Stimulated activated CD4-positive, alpha-beta T cell treated with anti-CD3 and anti-CD28 coated beads, Interleukin-4, amount 100 ng/mL, for 24 hours (primary cell): ENCODE measurements around the gene NTN1.
"Not testable (repeated sequence)": the region's sequence is repeated elsewhere in the genome, so short reads cannot be mapped to it uniquely, and the experiment has no call there.

Source experiments
- DNase-seq: peaks from one replicate; pipeline ENCODE4 v3.0.0-alpha.2; 2020

NTN1 gene

GRCh38 chr17:9125722-9126121 lies 104.4 kb downstream of the NTN1 start:
- DNase-seq, result no peak

- no peak for DNase-seq
Observed at GRCh38 chr17:9127340-9127739, 106.0 kb downstream of the NTN1 start.

- DNase-seq, result no peak
Observed at GRCh38 chr17:9131371-9131770, 110.1 kb downstream of the NTN1 start.

DNA sequence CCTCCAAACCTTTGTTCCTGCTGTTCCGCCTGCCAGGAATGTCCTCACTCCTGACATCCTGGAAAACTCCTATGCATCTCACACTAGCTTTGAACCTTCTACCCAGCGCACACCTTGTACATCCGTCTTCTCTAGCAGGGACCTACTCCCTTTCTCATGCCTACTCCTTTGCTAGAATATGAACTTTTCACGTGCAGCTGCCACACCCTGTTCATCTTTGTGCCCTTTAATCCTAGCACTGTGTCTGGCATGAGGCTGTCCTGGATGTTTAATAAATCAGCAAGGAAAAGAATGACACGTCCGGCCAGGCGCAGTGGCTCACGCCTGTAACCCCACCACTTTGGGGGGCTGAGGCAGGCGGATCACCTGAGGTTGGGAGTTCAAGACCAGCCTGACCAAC lies 111.0 kb downstream of the NTN1 start:
- no peak for DNase-seq

GRCh38 chr17:9132944-9133610 lies 111.8 kb downstream of the NTN1 start:
- DNase-seq, result no peak

DNA sequence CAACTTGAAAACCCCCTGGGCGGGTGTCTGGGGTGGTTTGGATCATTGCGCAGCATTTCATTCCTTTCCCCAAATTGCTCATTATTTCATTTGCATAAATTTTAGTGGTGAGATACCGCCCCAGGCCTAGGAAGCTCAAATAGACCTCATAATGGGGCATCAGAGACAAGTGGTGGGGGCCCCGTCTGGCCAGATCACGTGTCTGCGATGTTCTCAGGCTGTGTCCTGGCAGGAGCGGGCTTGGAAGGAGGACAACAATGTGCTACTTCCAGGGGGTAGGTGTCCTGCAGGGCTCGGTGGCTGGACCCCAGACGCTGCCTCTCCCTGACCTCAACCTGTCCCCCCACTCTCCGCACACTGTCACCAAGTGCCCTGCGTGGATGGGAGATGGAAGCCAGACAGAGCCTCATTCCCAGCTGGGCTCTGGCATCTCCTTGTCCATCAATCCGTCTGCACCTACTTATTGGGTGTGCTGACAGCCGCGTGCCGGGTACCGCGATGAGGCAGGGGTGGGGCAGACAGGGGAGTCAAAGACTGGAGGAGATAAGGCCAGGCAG lies 116.9 kb downstream of the NTN1 start:
- no peak for DNase-seq

DNA sequence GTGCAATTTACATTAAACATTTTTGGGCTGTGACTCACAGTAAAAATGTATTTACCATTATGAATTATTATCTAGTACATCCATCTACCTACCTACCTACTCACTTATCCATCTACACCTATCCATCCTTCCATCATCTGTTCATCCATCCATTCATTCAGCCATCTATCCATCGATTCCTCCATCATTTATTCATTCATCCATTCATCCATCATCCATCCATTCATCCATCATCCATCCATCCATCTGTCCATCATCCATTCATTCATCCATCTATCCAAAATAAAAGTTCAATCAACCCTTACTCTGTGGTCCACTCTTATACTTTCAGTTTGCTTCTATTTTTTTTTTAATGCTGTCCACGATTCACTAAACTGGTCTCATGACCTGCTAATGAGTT lies 118.4 kb downstream of the NTN1 start:
- no peak for DNase-seq

- DNase-seq, result no peak
Observed at GRCh38 chr17:9140550-9141424, 119.5 kb downstream of the NTN1 start.

DNA sequence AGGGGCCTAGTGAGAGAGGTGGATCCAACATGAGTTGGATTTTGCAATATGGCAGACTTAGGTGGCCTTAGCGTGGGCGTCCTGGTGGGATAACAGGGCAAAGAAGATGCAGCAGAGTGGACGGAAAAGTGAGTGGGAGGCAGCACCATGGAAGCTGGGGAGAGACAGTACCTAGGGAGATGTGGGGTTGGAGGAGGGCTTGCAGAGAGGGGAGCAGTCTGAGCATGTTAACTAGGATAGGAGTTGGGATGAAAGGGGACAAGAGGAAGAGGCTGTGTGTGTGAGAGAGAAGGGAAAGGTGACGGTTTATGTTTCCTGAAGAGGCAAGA lies 120.1 kb downstream of the NTN1 start:
- no peak for DNase-seq

GRCh38 chr17:9142772-9143494 lies 121.6 kb downstream of the NTN1 start:
- no peak for DNase-seq

- DNase-seq, result no peak
Observed at GRCh38 chr17:9144502-9145249, 123.4 kb downstream of the NTN1 start.

DNA sequence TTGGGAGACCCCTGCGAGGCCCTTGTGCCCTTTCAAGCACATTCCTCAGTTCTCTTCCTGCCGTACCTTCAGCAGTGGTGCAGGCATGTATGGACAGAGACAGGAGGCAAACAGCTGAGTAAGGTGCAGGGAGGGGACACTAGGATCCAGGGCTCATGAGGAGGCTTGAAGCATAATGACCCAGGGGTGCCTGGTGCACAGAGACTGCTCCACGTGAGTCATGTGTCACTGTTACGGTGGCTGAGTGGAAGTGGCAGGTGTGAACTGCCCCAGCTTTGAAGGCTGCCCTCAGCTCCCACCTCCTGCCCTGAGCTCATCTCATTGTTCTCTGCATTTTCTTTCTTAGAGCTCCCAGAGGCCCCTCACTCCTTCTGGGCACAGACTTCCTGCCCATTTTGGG lies 124.8 kb downstream of the NTN1 start:
- DNase-seq, result no peak

DNA sequence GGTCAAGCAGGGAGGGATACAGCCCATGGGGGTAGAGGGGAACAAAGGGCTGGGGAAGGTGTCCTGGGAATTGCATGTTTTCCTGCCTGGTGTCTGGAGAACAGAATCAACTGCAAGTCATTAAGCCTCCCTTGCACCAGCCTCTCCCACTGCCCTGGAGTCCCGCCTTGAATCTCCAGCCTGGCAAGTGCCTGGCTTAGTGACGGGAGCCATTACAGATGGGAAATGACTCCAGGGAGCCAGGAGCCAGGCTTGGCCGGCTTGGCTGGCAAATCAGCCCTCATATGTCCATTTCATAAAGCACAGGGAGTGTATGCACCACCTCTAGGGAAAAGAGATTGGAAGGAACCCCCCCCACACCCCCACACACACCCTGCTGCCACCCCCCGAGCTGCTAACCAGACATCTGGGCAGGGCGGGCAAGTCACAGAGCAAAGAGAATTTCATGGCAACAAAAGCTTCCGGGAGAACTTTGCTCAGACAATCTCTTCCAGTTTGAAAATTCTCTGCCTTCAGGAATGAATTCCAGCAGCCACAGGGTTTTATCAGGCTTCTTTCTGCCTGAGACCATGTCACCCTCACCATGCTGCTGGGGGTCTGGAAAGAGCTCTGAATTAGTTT lies 127.7 kb downstream of the NTN1 start:
- no peak for DNase-seq

- no peak for DNase-seq
Observed at GRCh38 chr17:9150446-9151090, 129.3 kb downstream of the NTN1 start.

DNA sequence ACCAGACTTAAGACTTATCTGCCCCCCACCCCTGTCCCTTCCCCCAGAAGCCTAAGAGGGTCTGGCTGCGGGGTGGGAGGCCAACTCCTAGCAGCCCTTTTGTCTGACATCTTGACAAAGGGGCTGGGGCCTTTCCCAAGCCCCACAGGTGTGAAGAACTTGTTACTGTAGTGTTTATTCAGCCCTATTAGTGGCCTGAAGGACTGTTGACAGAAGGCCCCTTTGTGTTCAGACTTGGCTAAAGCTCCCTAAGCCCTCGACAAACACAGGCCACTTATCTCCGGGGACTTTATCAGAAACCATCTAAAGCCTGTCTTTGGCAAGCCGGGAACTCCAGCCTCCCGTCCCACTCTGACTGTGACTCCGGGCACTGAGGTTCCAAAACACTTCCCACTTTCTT lies 129.8 kb downstream of the NTN1 start:
- no peak for DNase-seq

DNA sequence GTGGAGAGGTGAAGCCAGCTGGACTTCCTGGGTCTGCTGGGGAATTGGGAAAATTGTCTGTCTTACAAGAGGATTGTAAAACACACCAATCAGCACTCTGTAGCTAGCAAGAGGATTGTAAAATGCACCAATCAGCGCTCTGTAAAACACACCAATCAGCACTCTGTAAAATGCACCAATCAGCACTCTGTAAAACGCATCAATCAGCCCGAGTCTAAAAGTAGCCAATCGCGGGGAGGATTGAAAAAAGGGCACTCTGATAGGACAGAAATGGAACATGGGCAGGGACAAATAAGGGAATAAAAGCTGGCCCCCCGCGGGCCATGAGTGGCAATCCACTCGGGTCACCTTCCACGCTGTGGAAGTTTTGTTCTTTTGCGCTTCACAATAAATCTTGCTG lies 130.4 kb downstream of the NTN1 start:
- not testable (repeated sequence) for DNase-seq

GRCh38 chr17:9158544-9159452 lies 137.5 kb downstream of the NTN1 start:
- no peak for DNase-seq

DNA sequence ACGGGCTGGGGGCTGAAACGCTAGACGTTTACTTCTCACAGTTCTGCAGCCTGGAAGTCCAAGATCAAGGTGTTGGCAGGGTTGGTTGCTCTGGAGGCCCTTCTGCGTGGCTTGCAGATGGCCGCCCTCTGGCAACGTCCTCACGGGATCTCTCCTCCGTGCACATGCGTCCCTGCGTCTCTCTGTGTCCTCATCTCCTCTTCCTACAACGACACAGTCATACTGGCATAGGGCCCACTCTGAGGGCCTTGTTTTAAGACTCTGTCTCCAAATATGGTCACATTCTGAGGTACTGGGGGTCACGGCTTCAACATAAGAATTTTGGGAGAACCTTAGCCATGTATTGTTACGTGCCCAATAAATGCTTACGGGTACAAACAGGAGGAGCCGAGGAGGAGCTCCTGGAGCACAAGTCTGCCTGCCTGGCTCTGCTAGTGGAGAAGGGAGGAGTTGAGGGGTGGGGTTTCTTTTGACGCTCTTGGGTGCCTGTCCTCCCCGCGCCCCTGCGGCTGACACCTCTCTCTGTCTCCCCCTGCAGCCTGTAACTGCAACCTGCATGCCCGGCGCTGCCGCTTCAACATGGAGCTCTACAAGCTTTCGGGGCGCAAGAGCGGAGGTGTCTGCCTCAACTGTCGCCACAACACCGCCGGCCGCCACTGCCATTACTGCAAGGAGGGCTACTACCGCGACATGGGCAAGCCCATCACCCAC lies 141.1 kb downstream of the NTN1 start:
- no peak for DNase-seq

- DNase-seq, result no peak
Observed at GRCh38 chr17:9166788-9167187, 145.5 kb downstream of the NTN1 start.

DNA sequence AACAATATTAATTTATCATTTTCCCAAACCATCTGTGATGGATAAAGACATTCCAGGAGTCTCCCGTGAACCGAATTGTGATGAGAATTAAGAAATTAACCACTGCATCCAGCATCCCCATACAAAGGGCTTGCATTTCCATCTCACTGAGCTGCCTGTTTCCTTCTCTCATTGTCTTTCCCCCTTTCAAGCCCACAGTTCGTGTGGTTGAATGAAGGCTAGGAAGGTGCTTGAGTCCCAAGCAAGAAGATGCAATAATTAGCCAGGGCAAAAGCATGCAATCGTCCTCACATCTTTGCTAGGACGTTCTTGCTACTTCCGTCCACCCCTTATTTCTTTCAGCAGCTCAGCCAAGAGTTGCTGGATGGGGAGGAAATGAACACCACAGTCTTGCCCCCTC lies 146.1 kb downstream of the NTN1 start:
- no peak for DNase-seq
